HUES64 (cell line): Measurements from ENCODE around the gene COX14.

Experiments used
- H3K27ac ChIP-seq: 2 replicates; pipeline ENCODE4 v1.7.0; 2013; ENCODE audit warnings: low read depth, low read length, inconsistent platforms
- H3K27me3 ChIP-seq: 2 replicates; pipeline ENCODE4 v1.6.1; 2013; ENCODE audit warnings: mild to moderate bottlenecking, low read length; ENCODE audit not compliant: insufficient read depth
- H3K36me3 ChIP-seq: 2 replicates; pipeline ENCODE4 v1.6.1; 2013; ENCODE audit warnings: mild to moderate bottlenecking, low read length; ENCODE audit not compliant: insufficient read depth
- H3K4me1 ChIP-seq: 2 replicates; pipeline ENCODE4 v1.6.1; 2013; ENCODE audit warnings: mild to moderate bottlenecking, low read length, moderate library complexity; ENCODE audit not compliant: insufficient read depth
- H3K4me3 ChIP-seq: 2 replicates; pipeline ENCODE4 v1.5.1; 2013; ENCODE audit warnings: mild to moderate bottlenecking, low read length, moderate library complexity
- H3K9ac ChIP-seq: 2 replicates; pipeline ENCODE4 v1.6.1; 2013; ENCODE audit warnings: mild to moderate bottlenecking, low read depth, low read length
- H3K9me3 ChIP-seq: 2 replicates; pipeline ENCODE4 v1.6.1; 2013; ENCODE audit warnings: low read depth, low read length; ENCODE audit not compliant: insufficient read depth
- WGBS: fragments of 150-250, 120-280 bp; methylation state at CpG from one replicate; pipeline ENCODE4 v1.1.7; 2013; ENCODE audit warnings: missing lambda C conversion rate; 5-methylcytosine and 5-hydroxymethylcytosine counted together

Gene COX14

DNA sequence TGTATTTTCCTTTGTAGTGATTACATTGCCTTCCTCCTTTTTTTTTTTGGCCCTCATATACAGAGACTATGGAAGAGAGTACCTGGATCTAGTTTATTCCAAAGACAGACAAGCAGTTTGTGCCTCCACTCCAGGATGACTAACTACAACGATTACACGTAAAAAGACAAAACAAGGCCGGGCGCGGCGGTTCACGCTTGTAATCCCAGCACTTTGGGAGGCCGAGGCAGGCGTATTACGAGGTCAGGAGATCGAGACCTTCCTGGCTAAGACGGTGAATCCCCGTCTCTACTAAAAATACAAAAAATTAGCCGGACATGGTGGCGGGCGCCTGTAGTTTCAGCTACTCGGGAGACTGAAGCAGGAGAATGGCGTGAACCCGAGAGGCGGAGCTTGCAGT lies 52.9 kb downstream of the COX14 start:
- Histone ChIP-seq H3K27ac (no peak overlapping the region), H3K9me3 (peaks cover 8% of the 10 kb centered on the region), H3K36me3 (no peaks in the 10 kb centered on the region), H3K27me3 (no peaks in the 10 kb centered on the region), H3K9ac (no peak overlapping the region), H3K4me1 (no peaks in the 10 kb centered on the region), H3K4me3 (no peak overlapping the region)
- 94% methylated on average over 17 of the region's 20 CpGs for WGBS

DNA sequence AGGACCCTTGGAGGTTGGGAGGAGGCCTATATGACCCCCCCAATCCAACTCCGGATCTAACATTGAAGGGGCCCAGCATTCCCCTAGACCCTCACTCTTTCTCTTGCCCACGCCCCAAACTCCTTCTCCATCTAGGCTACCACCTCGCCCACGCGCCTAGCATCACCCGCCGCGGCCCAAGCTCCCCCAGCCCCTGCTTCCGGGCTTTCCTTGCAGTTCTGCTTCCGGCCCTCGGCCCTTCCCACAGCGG lies 54.7 kb downstream of the COX14 start:
- H3K9ac ChIP-seq: peak overlapping the region; percentile 94
- peak overlapping the region; percentile 99 for H3K4me3 ChIP-seq
- under 1% methylated on average over 12 of the region's 12 CpGs for WGBS
- H3K27me3 ChIP-seq: no peaks in the 10 kb centered on the region
- H3K9me3 ChIP-seq: peaks cover 11% of the 10 kb centered on the region
- H3K27ac ChIP-seq: peak overlapping the region; percentile 100
- no peaks in the 10 kb centered on the region for H3K36me3 ChIP-seq
- no peaks in the 10 kb centered on the region for H3K4me1 ChIP-seq

DNA sequence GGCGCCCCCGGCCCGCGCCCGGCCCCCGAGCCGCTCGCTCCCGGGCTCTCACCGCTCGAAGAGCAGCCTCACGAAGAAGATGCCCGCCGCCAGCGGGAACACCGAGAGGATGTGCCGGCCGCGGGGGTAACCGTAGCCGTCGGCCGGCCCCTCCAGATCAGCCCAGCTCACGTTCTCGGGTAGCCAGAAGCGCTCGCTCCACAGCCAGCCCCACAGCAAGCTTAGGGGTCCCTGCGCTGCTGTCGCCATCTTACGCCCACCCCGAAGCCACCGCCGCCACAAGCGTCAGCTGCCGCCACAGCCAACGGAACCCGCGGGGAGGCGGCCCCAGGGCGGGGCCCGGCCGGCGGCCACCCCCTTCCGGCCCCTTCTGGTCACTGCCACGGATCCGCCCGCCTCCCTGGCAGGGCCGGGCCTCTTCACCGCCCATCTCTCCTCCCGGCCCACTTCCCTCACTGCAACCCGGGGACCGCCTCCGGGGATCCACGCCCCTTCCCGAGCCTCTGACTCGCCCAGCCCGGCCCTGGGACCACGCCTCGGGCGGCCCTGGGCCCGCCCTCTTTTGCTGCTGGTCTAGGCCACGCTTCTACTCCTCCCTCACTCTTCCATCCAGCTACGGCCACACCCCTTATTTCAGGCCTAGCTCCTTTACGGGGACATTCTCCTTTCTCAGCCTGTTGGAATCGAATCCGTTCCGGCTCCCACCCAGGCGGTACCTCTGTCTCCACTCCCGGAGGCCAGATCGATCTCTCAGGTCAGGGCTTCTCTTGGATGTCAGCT lies 55.2 kb downstream of the COX14 start, which contains the start of gene CERS5:
Gene CERS5 (minus strand): TSS at position 321 of the 780 bp plus-strand sequence. CDS start 72 bp downstream, at position 249.
- Histone ChIP-seq H3K4me1 (no peaks in the 10 kb centered on the region), H3K36me3 (no peaks in the 10 kb centered on the region), H3K9me3 (peaks cover 11% of the 10 kb centered on the region), H3K27me3 (no peaks in the 10 kb centered on the region), H3K9ac (peak within 1 kb of the TSS; percentile 94), H3K27ac (peak within 1 kb of the TSS; percentile 100), H3K4me3 (peak within 1 kb of the TSS; percentile 99)
- WGBS: under 1% methylated on average over 70 of the region's 70 CpGs
